Activated naive CD4-positive, alpha-beta T cell treated with anti-CD3 and anti-CD28 coated beads for 36 hours (primary cell): ENCODE data around the gene PLCXD3. TPM values are rescaled to one million over a fixed set of nuclear protein-coding genes. Genes with fewer than 3 reads are reported as not detected.

ENCODE experiments used
- CTCF ChIA-PET: fragments of 350-600 bp; sonication (Branson Sonifier 250); formaldehyde crosslinking; loops from one replicate; lab custom pipeline; 2021; ENCODE audit warnings: antibody characterized with exemption; lab: Charles Lee
- DNase-seq: peaks from one replicate; pipeline ENCODE4 v3.0.0-alpha.2; 2020
- H3K27ac Mint-ChIP-seq: one replicate; pipeline ENCODE4 v1.8.0; 2021; ENCODE audit warnings: mild to moderate bottlenecking, mixed read lengths
- H3K27me3 Mint-ChIP-seq: one replicate; pipeline ENCODE4 v1.8.0; 2021; ENCODE audit warnings: low read depth, mixed read lengths
- H3K36me3 Mint-ChIP-seq: one replicate; pipeline ENCODE4 v1.8.0; 2021; ENCODE audit warnings: low read depth, mixed read lengths
- H3K4me1 Mint-ChIP-seq: one replicate; pipeline ENCODE4 v1.8.0; 2021; ENCODE audit warnings: low read depth, mixed read lengths
- H3K4me3 Mint-ChIP-seq: one replicate; pipeline ENCODE4 v1.8.0; 2021; ENCODE audit warnings: mild to moderate bottlenecking, moderate library complexity, mixed read lengths
- H3K9me3 Mint-ChIP-seq: one replicate; pipeline ENCODE4 v1.8.0; 2021; ENCODE audit warnings: mixed read lengths
- intact Hi-C: fragments of 100-400 bp; cut with micrococcal nuclease; formaldehyde crosslinking; loops from one replicate; pipeline ENCODE4 v1.15.1; 2023
- total RNA-seq, 2 experiments: library from RNA; stranded (reverse); gene quantifications; one replicate each; pipeline ENCODE4 v1.2.3, GENCODE V29; 2021

The PLCXD3 gene
- total RNA-seq, 2 experiments from 2014 or later: not detected

- H3K4me1 Mint-ChIP-seq: no peaks in the 10 kb centered on the region
- no peak for DNase-seq
- no peaks in the 10 kb centered on the region for H3K36me3 Mint-ChIP-seq
- intact Hi-C loops: no loop called here
- no peaks in the 10 kb centered on the region for H3K9me3 Mint-ChIP-seq
- no peak overlapping the region for H3K4me3 Mint-ChIP-seq
- H3K27ac Mint-ChIP-seq: no peak overlapping the region
- CTCF ChIA-PET: no interaction called here
- H3K27me3 Mint-ChIP-seq: no peaks in the 10 kb centered on the region
These were observed 145.0 kb downstream of the PLCXD3 start for GRCh38 chr5:41365369-41365768.

- Mint-ChIP-seq H3K4me3 (no peak overlapping the region), H3K27ac (no peak overlapping the region), H3K36me3 (no peaks in the 10 kb centered on the region), H3K27me3 (no peaks in the 10 kb centered on the region), H3K9me3 (no peaks in the 10 kb centered on the region), H3K4me1 (no peaks in the 10 kb centered on the region)
- intact Hi-C loops: no loop called here
- CTCF ChIA-PET: no interaction called here
- no peak for DNase-seq
These were observed 146.1 kb downstream of the PLCXD3 start for GRCh38 chr5:41364346-41364745.

- DNase-seq: no peak
- CTCF ChIA-PET: no interaction called here
- no peaks in the 10 kb centered on the region for H3K27me3 Mint-ChIP-seq
- no peak overlapping the region for H3K4me3 Mint-ChIP-seq
- intact Hi-C loops: no loop called here
- no peaks in the 10 kb centered on the region for H3K36me3 Mint-ChIP-seq
- no peak overlapping the region for H3K27ac Mint-ChIP-seq
- H3K4me1 Mint-ChIP-seq: no peaks in the 10 kb centered on the region
- no peaks in the 10 kb centered on the region for H3K9me3 Mint-ChIP-seq
These were observed 146.9 kb downstream of the PLCXD3 start for GRCh38 chr5:41363343-41363986.

- Mint-ChIP-seq H3K27ac (no peak overlapping the region), H3K9me3 (no peaks in the 10 kb centered on the region), H3K27me3 (no peaks in the 10 kb centered on the region), H3K36me3 (no peaks in the 10 kb centered on the region), H3K4me1 (no peaks in the 10 kb centered on the region), H3K4me3 (no peak overlapping the region)
- no peak for DNase-seq
- intact Hi-C loops: no loop called here
- CTCF ChIA-PET: no interaction called here
These were observed 153.6 kb downstream of the PLCXD3 start for GRCh38 chr5:41356786-41357185.

- Mint-ChIP-seq H3K27ac (no peak overlapping the region), H3K4me3 (no peak overlapping the region), H3K9me3 (no peaks in the 10 kb centered on the region), H3K4me1 (no peaks in the 10 kb centered on the region), H3K27me3 (no peaks in the 10 kb centered on the region), H3K36me3 (no peaks in the 10 kb centered on the region)
- no peak for DNase-seq
- CTCF ChIA-PET: no interaction called here
- intact Hi-C loops: no loop called here
These were observed 160.6 kb downstream of the PLCXD3 start for GRCh38 chr5:41349846-41350245.

GRCh38 chr5:41347569-41347968, 162.8 kb downstream of the PLCXD3 start:
- no peak overlapping the region for H3K4me3 Mint-ChIP-seq
- no peaks in the 10 kb centered on the region for H3K36me3 Mint-ChIP-seq
- CTCF ChIA-PET: interaction anchor here (0.6 kb wide), 1 partner anchor 1420 kb away, joined by 3 read pairs; no protein-coding TSS in a partner anchor
- no peaks in the 10 kb centered on the region for H3K4me1 Mint-ChIP-seq
- H3K9me3 Mint-ChIP-seq: no peaks in the 10 kb centered on the region
- no peaks in the 10 kb centered on the region for H3K27me3 Mint-ChIP-seq
- H3K27ac Mint-ChIP-seq: no peak overlapping the region
- DNase-seq: no peak
- intact Hi-C loops: no loop called here

- intact Hi-C loops: no loop called here
These were observed 163.8 kb downstream of the PLCXD3 start for GRCh38 chr5:41346609-41347008.

GRCh38 chr5:41345295-41345694, 165.1 kb downstream of the PLCXD3 start:
- DNase-seq: no peak
- Mint-ChIP-seq H3K4me3 (no peak overlapping the region), H3K4me1 (no peaks in the 10 kb centered on the region), H3K36me3 (no peaks in the 10 kb centered on the region), H3K27ac (no peak overlapping the region), H3K27me3 (no peaks in the 10 kb centered on the region), H3K9me3 (no peaks in the 10 kb centered on the region)
- CTCF ChIA-PET: no interaction called here
- intact Hi-C loops: no loop called here

More at GRCh38 chr5:41346609-41347008, 163.8 kb downstream of the PLCXD3 start:
- Mint-ChIP-seq H3K4me3 (no peak overlapping the region), H3K27me3 (no peaks in the 10 kb centered on the region), H3K9me3 (no peaks in the 10 kb centered on the region), H3K36me3 (no peaks in the 10 kb centered on the region), H3K27ac (no peak overlapping the region), H3K4me1 (no peaks in the 10 kb centered on the region)
- DNase-seq: no peak
- CTCF ChIA-PET: no interaction called here

GRCh38 chr5:41339339-41339738, 171.1 kb downstream of the PLCXD3 start:
- no peaks in the 10 kb centered on the region for H3K9me3 Mint-ChIP-seq
- no peak overlapping the region for H3K4me3 Mint-ChIP-seq
- intact Hi-C loops: no loop called here
- H3K27me3 Mint-ChIP-seq: no peaks in the 10 kb centered on the region
- CTCF ChIA-PET: no interaction called here
- H3K36me3 Mint-ChIP-seq: no peaks in the 10 kb centered on the region
- DNase-seq: no peak
- no peak overlapping the region for H3K27ac Mint-ChIP-seq
- H3K4me1 Mint-ChIP-seq: no peaks in the 10 kb centered on the region

- no peak overlapping the region for H3K27ac Mint-ChIP-seq
- no peaks in the 10 kb centered on the region for H3K36me3 Mint-ChIP-seq
- intact Hi-C loops: no loop called here
- no peak overlapping the region for H3K4me3 Mint-ChIP-seq
- H3K27me3 Mint-ChIP-seq: no peaks in the 10 kb centered on the region
- H3K9me3 Mint-ChIP-seq: peaks cover 2% of the 10 kb centered on the region
- no peaks in the 10 kb centered on the region for H3K4me1 Mint-ChIP-seq
- CTCF ChIA-PET: no interaction called here
- DNase-seq: no peak
These were observed 172.2 kb downstream of the PLCXD3 start for GRCh38 chr5:41338136-41338675.

GRCh38 chr5:41337724-41338123, 172.7 kb downstream of the PLCXD3 start:
- CTCF ChIA-PET: no interaction called here
- intact Hi-C loops: no loop called here
- DNase-seq: no peak
- Mint-ChIP-seq H3K36me3 (no peaks in the 10 kb centered on the region), H3K27ac (no peak overlapping the region), H3K4me1 (no peaks in the 10 kb centered on the region), H3K4me3 (no peak overlapping the region), H3K9me3 (peaks cover 2% of the 10 kb centered on the region), H3K27me3 (no peaks in the 10 kb centered on the region)

GRCh38 chr5:41337216-41337615, 173.2 kb downstream of the PLCXD3 start:
- DNase-seq: no peak
- H3K36me3 Mint-ChIP-seq: no peaks in the 10 kb centered on the region
- H3K9me3 Mint-ChIP-seq: peaks cover 2% of the 10 kb centered on the region
- intact Hi-C loops: no loop called here
- H3K4me3 Mint-ChIP-seq: no peak overlapping the region
- CTCF ChIA-PET: no interaction called here
- H3K4me1 Mint-ChIP-seq: no peaks in the 10 kb centered on the region
- H3K27ac Mint-ChIP-seq: no peak overlapping the region
- H3K27me3 Mint-ChIP-seq: no peaks in the 10 kb centered on the region

GRCh38 chr5:41336471-41336870, 173.9 kb downstream of the PLCXD3 start:
- no peaks in the 10 kb centered on the region for H3K4me1 Mint-ChIP-seq
- H3K27me3 Mint-ChIP-seq: no peaks in the 10 kb centered on the region
- no peak overlapping the region for H3K27ac Mint-ChIP-seq
- no peaks in the 10 kb centered on the region for H3K36me3 Mint-ChIP-seq
- intact Hi-C loops: no loop called here
- CTCF ChIA-PET: interaction anchor here (0.6 kb wide), 1 partner anchor 719 kb away, joined by 5 read pairs; no protein-coding TSS in a partner anchor
- H3K4me3 Mint-ChIP-seq: no peak overlapping the region
- DNase-seq: no peak
- peaks cover 2% of the 10 kb centered on the region for H3K9me3 Mint-ChIP-seq
